OCI-LY1 (cell line): Measurements from ENCODE around the gene ARHGEF28.

Experiments
- H2AFZ ChIP-seq: fragments of 200-600 bp; sonication (generic), shearing (Covaris generic); 2 replicates; pipeline ENCODE4 v1.6.0; 2014; ENCODE audit warnings: antibody characterized with exemption, mild to moderate bottlenecking, low read length
- H3F3A ChIP-seq: fragments of 200-600 bp; sonication (generic), shearing (Covaris generic); 2 replicates; pipeline ENCODE4 v1.6.0; 2014; ENCODE audit warnings: mild to moderate bottlenecking, antibody characterized with exemption, low read length, moderate library complexity; ENCODE audit not compliant: insufficient read depth
- H3K27ac ChIP-seq: fragments of 200-600 bp; sonication (generic); 2 replicates; pipeline ENCODE4 v1.5.1; 2014; ENCODE audit warnings: low read length, mixed run types, mild to moderate bottlenecking, low read depth; ENCODE audit not compliant: poor library complexity, severe bottlenecking
- H3K27me3 ChIP-seq: fragments of 200-600 bp; sonication (generic); 2 replicates; pipeline ENCODE4 v1.6.0; 2014; ENCODE audit warnings: antibody characterized with exemption, mild to moderate bottlenecking, low read length, moderate library complexity; ENCODE audit not compliant: insufficient read depth
- H3K36me3 ChIP-seq: fragments of 200-600 bp; sonication (generic); 2 replicates; pipeline ENCODE4 v1.6.1; 2014; ENCODE audit warnings: mild to moderate bottlenecking, antibody characterized with exemption, low read length, moderate library complexity, mixed read lengths; ENCODE audit not compliant: insufficient read depth
- H3K4me1 ChIP-seq: fragments of 200-600 bp; sonication (generic); 2 replicates; pipeline ENCODE4 v1.5.1; 2014; ENCODE audit warnings: mild to moderate bottlenecking, low read length, moderate library complexity; ENCODE audit not compliant: insufficient read depth, severe bottlenecking
- H3K4me2 ChIP-seq: fragments of 200-600 bp; sonication (generic), shearing (Covaris generic); 2 replicates; pipeline ENCODE4 v1.6.1; 2014; ENCODE audit warnings: low read length
- H3K4me3 ChIP-seq: fragments of 200-600 bp; sonication (generic); 2 replicates; pipeline ENCODE4 v1.5.1; 2014; ENCODE audit warnings: low read length, low read depth, mild to moderate bottlenecking, mixed read lengths; ENCODE audit not compliant: poor library complexity, severe bottlenecking
- H3K79me2 ChIP-seq: fragments of 200-600 bp; shearing (Covaris generic); 2 replicates; pipeline ENCODE4 v1.6.1; 2016; ENCODE audit warnings: mixed run types, low read length, mixed read lengths; ENCODE audit not compliant: insufficient read depth
- H3K9ac ChIP-seq: fragments of 200-600 bp; sonication (generic), shearing (Covaris generic); 2 replicates; pipeline ENCODE4 v1.6.1; 2014; ENCODE audit warnings: mild to moderate bottlenecking, low read length, mixed read lengths
- H3K9me2 ChIP-seq: fragments of 200-600 bp; sonication (generic), shearing (Covaris generic); 2 replicates; pipeline ENCODE4 v1.6.1; 2014; ENCODE audit warnings: low read depth, mild to moderate bottlenecking, low read length, mixed read lengths
- H3K9me3 ChIP-seq: fragments of 200-600 bp; shearing (Covaris generic); 2 replicates; pipeline ENCODE4 v1.6.1; 2014; ENCODE audit warnings: low read length, mixed read lengths
- H4K20me1 ChIP-seq: fragments of 200-600 bp; sonication (generic), shearing (Covaris generic); 2 replicates; pipeline ENCODE4 v1.6.0; 2016; ENCODE audit warnings: mild to moderate bottlenecking, low read length; ENCODE audit not compliant: insufficient read depth
- CTCF ChIP-seq: fragments of 200-600 bp; sonication (generic), shearing (Covaris generic); IDR thresholded peaks from 2 replicates; pipeline ENCODE4 v1.5.1; 2017; ENCODE audit warnings: mild to moderate bottlenecking, antibody characterized with exemption, low read length, moderate library complexity, mixed read lengths
- EZH2 ChIP-seq: fragments of 200-600 bp; sonication (generic), shearing (Covaris generic); IDR thresholded peaks from 2 replicates; pipeline ENCODE4 v1.8.0; 2017; ENCODE audit warnings: borderline replicate concordance, mixed run types, mild to moderate bottlenecking, antibody characterized with exemption, low read length, moderate library complexity, mixed read lengths

ARHGEF28 gene

GRCh38 chr5:73647721-73648120, 21.7 kb downstream of the ARHGEF28 start:
- H3K4me1 ChIP-seq = no peaks in the 10 kb centered on the region
- H3K9ac ChIP-seq = no peak overlapping the region
- TF ChIP-seq CTCF (no peak), EZH2 (no peak)
- no peaks in the 10 kb centered on the region for H4K20me1 ChIP-seq
- H3K27me3 ChIP-seq = no peaks in the 10 kb centered on the region
- H3F3A ChIP-seq = no peaks in the 10 kb centered on the region
- no peaks in the 10 kb centered on the region for H3K9me3 ChIP-seq
- H3K4me2 ChIP-seq = no peak overlapping the region
- no peaks in the 10 kb centered on the region for H3K9me2 ChIP-seq
- no peaks in the 10 kb centered on the region for H3K79me2 ChIP-seq
- H3K36me3 ChIP-seq = no peaks in the 10 kb centered on the region
- H3K27ac ChIP-seq = no peak overlapping the region
- H3K4me3 ChIP-seq = no peak overlapping the region
- no peak overlapping the region for H2AFZ ChIP-seq

GRCh38 chr5:73648515-73648914, 22.5 kb downstream of the ARHGEF28 start:
- TF ChIP-seq EZH2 = no peak
- no peak for TF ChIP-seq CTCF
- H3K79me2 ChIP-seq = no peaks in the 10 kb centered on the region

GRCh38 chr5:73649926-73650325, 23.9 kb downstream of the ARHGEF28 start:
- Histone ChIP-seq H3K36me3 (no peaks in the 10 kb centered on the region), H3K4me1 (no peaks in the 10 kb centered on the region), H3K9me3 (no peaks in the 10 kb centered on the region), H4K20me1 (no peaks in the 10 kb centered on the region), H3K9me2 (no peaks in the 10 kb centered on the region), H3K9ac (no peak overlapping the region), H2AFZ (no peak overlapping the region), H3K4me2 (no peak overlapping the region), H3K4me3 (no peak overlapping the region), H3K27me3 (no peaks in the 10 kb centered on the region), H3K27ac (no peak overlapping the region), H3K79me2 (no peaks in the 10 kb centered on the region), H3F3A (no peaks in the 10 kb centered on the region)
- no peak for TF ChIP-seq EZH2
- TF ChIP-seq CTCF = no peak

More at GRCh38 chr5:73648515-73648914, 22.5 kb downstream of the ARHGEF28 start:
- Histone ChIP-seq H3K9me3 (no peaks in the 10 kb centered on the region), H2AFZ (no peak overlapping the region), H3K9ac (no peak overlapping the region), H3F3A (no peaks in the 10 kb centered on the region), H3K27ac (no peak overlapping the region), H3K4me2 (no peak overlapping the region), H3K4me1 (no peaks in the 10 kb centered on the region), H3K36me3 (no peaks in the 10 kb centered on the region), H3K4me3 (no peak overlapping the region), H3K9me2 (no peaks in the 10 kb centered on the region), H4K20me1 (no peaks in the 10 kb centered on the region), H3K27me3 (no peaks in the 10 kb centered on the region)
